ENCODE results near the gene KY. TPM values are rescaled to one million over a fixed set of nuclear protein-coding genes. Genes with fewer than 3 reads are reported as not detected.
A peak's percentile ranks its signal among the peaks of the same experiment; 100 is the strongest.

KY gene
- total RNA-seq, 2 donors from 2014 or later = not detected

DNA sequence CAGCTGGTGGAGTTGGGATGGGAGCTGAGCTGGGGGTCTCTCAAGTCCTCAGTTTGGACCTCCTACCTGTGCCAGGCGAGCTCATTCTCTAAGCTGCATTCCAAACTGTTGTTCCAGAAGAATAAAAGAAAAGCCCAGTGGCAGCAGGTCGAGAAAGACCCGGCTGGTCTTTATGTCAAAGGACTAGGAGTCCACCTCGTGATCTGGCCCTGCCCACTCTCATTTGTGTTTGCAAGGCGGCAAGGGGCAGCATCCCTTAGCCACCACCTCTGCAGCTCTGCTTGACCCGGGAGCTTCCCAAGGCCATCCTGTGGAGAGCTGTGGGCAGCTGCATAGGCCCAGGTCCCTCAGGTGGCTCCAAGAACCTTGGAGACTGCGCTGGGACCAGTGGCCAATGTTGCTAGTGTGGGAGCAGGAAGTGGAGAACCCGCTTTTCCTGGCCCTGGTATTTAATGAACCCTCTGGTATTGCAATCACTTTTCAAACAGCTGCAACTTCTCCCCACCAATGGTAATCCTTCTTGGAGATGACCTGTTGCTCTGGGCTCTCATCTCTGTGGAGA is 30.9 kb downstream of the KY start:
- H3K4me1 ChIP-seq (ENCODE audit: control insufficient read depth, insufficient read depth, low read length) = no peaks in the 10 kb centered on the region
- H3K4me3 ChIP-seq (ENCODE audit: low read length) = no peak overlapping the region
- DNase-seq = peak; percentile 34
- Mint-ChIP-seq H3K36me3 (ENCODE audit: low read depth) (no peaks in the 10 kb centered on the region), H3K27ac (no peak overlapping the region), H3K4me1 (no peaks in the 10 kb centered on the region), H3K9me3 (no peaks in the 10 kb centered on the region), H3K27me3 (ENCODE audit: insufficient read depth) (peaks cover 6% of the 10 kb centered on the region), H3K4me3 (no peak overlapping the region)
- H3K9ac ChIP-seq (ENCODE audit: extremely low read depth, low read length, poor library complexity, severe bottlenecking) = no peak overlapping the region
- 67 to 91% methylated on average over 4 to 8 of the region's 8 CpGs for WGBS, 2 experiments (ENCODE audit: insufficient coverage in 1 of 2, insufficient read length in 1 of 2)
- TF ChIP-seq, protein P1, sequence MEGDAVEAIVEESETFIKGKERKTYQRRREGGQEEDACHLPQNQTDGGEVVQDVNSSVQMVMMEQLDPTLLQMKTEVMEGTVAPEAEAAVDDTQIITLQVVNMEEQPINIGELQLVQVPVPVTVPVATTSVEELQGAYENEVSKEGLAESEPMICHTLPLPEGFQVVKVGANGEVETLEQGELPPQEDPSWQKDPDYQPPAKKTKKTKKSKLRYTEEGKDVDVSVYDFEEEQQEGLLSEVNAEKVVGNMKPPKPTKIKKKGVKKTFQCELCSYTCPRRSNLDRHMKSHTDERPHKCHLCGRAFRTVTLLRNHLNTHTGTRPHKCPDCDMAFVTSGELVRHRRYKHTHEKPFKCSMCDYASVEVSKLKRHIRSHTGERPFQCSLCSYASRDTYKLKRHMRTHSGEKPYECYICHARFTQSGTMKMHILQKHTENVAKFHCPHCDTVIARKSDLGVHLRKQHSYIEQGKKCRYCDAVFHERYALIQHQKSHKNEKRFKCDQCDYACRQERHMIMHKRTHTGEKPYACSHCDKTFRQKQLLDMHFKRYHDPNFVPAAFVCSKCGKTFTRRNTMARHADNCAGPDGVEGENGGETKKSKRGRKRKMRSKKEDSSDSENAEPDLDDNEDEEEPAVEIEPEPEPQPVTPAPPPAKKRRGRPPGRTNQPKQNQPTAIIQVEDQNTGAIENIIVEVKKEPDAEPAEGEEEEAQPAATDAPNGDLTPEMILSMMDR (conservative IDR thresholded peaks at IDR 0.05) = no peak
- H3K27me3 ChIP-seq (ENCODE audit: control insufficient read depth, insufficient read depth, low read length, poor library complexity, severe bottlenecking) = no peaks in the 10 kb centered on the region
- H3K27ac ChIP-seq (ENCODE audit: low read depth, low read length) = no peak overlapping the region
- H3K36me3 ChIP-seq (ENCODE audit: control insufficient read depth, insufficient read depth, low read length) = no peaks in the 10 kb centered on the region
- H3K9me3 ChIP-seq (ENCODE audit: control insufficient read depth, low read length) = no peaks in the 10 kb centered on the region

DNA sequence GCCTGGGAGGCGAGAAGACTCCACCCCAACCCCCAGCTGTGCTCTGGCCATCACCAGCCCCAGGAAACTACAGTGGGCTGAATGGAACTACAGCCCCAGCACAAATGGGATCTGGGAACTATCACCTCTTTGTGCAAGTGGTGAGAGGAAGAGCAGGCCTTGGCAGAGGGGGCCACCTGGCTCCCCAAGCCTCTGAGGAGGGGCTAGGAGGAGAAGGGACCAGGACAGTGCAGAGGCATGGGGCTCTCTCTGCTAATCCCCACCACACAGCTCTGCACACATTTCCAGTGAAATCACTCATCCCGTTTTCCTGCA is 31.6 kb downstream of the KY start:
- H3K4me3 ChIP-seq (ENCODE audit: low read length) = no peak overlapping the region
- Mint-ChIP-seq H3K27me3 (ENCODE audit: insufficient read depth) (peaks cover 6% of the 10 kb centered on the region), H3K4me1 (no peaks in the 10 kb centered on the region), H3K9me3 (no peaks in the 10 kb centered on the region), H3K27ac (no peak overlapping the region), H3K36me3 (ENCODE audit: low read depth) (no peaks in the 10 kb centered on the region), H3K4me3 (no peak overlapping the region)
- TF ChIP-seq, protein P1 (conservative IDR thresholded peaks at IDR 0.05) = no peak
- WGBS, 2 experiments (ENCODE audit: insufficient coverage in 1 of 2, insufficient read length in 1 of 2) = 82% methylated on average over 2 of the region's 2 CpGs; no CpG with 5 or more reads in 1 of the 2 experiments
- H3K4me1 ChIP-seq (ENCODE audit: control insufficient read depth, insufficient read depth, low read length) = no peaks in the 10 kb centered on the region
- no peaks in the 10 kb centered on the region for H3K27me3 ChIP-seq (ENCODE audit: control insufficient read depth, insufficient read depth, low read length, poor library complexity, severe bottlenecking)
- no peak overlapping the region for H3K9ac ChIP-seq (ENCODE audit: extremely low read depth, low read length, poor library complexity, severe bottlenecking)
- no peaks in the 10 kb centered on the region for H3K9me3 ChIP-seq (ENCODE audit: control insufficient read depth, low read length)
- DNase-seq = no peak
- no peaks in the 10 kb centered on the region for H3K36me3 ChIP-seq (ENCODE audit: control insufficient read depth, insufficient read depth, low read length)
- no peak overlapping the region for H3K27ac ChIP-seq (ENCODE audit: low read depth, low read length)

GRCh38 chr3:134618478-134619300 is 32.1 kb downstream of the KY start:
- Mint-ChIP-seq H3K27me3 (ENCODE audit: insufficient read depth) (peaks cover 6% of the 10 kb centered on the region), H3K4me1 (no peaks in the 10 kb centered on the region), H3K36me3 (ENCODE audit: low read depth) (no peaks in the 10 kb centered on the region), H3K9me3 (no peaks in the 10 kb centered on the region), H3K4me3 (no peak overlapping the region), H3K27ac (no peak overlapping the region)
- 88 to 90% methylated on average over 10 to 13 of the region's 13 CpGs for WGBS, 2 experiments (ENCODE audit: insufficient coverage in 1 of 2, insufficient read length in 1 of 2)
- Histone ChIP-seq H3K4me1 (ENCODE audit: control insufficient read depth, insufficient read depth, low read length) (no peaks in the 10 kb centered on the region), H3K4me3 (ENCODE audit: low read length) (no peak overlapping the region), H3K27ac (ENCODE audit: low read depth, low read length) (no peak overlapping the region), H3K36me3 (ENCODE audit: control insufficient read depth, insufficient read depth, low read length) (no peaks in the 10 kb centered on the region), H3K27me3 (ENCODE audit: control insufficient read depth, insufficient read depth, low read length, poor library complexity, severe bottlenecking) (no peaks in the 10 kb centered on the region), H3K9me3 (ENCODE audit: control insufficient read depth, low read length) (no peaks in the 10 kb centered on the region), H3K9ac (ENCODE audit: extremely low read depth, low read length, poor library complexity, severe bottlenecking) (no peak overlapping the region)
- TF ChIP-seq, protein P1 (conservative IDR thresholded peaks at IDR 0.05) = no peak
- peak; percentile 33 for DNase-seq

Measured in endodermal cell (in vitro differentiated cells).